GM06990 (cell line): Measurements from ENCODE around the gene RAD9A.

Experiments
- DNase-seq: peaks from one replicate; pipeline ENCODE4 v3.0.0-alpha.2; 2011; ENCODE audit not compliant: insufficient read length; ENCODE audit errors: extremely low read depth
- H3K27me3 ChIP-seq: replicated peaks from 2 replicates; pipeline ENCODE4 v1.6.0; 2011; ENCODE audit warnings: low read length; ENCODE audit not compliant: control insufficient read depth, insufficient read depth
- H3K36me3 ChIP-seq: 2 replicates; pipeline ENCODE4 v1.5.1; 2011; ENCODE audit warnings: low read length; ENCODE audit not compliant: control insufficient read depth, insufficient read depth
- H3K4me3 ChIP-seq: replicated peaks from 2 replicates; pipeline ENCODE4 v1.5.1; 2011; ENCODE audit warnings: low read depth, mild to moderate bottlenecking, control low read depth, low read length
- CTCF ChIP-seq: IDR thresholded peaks from 2 replicates; pipeline ENCODE4 v1.5.1; 2011; ENCODE audit warnings: low read length, control low read depth, mild to moderate bottlenecking, inconsistent platforms; ENCODE audit not compliant: insufficient read depth, poor library complexity, severe bottlenecking

Gene RAD9A

DNA sequence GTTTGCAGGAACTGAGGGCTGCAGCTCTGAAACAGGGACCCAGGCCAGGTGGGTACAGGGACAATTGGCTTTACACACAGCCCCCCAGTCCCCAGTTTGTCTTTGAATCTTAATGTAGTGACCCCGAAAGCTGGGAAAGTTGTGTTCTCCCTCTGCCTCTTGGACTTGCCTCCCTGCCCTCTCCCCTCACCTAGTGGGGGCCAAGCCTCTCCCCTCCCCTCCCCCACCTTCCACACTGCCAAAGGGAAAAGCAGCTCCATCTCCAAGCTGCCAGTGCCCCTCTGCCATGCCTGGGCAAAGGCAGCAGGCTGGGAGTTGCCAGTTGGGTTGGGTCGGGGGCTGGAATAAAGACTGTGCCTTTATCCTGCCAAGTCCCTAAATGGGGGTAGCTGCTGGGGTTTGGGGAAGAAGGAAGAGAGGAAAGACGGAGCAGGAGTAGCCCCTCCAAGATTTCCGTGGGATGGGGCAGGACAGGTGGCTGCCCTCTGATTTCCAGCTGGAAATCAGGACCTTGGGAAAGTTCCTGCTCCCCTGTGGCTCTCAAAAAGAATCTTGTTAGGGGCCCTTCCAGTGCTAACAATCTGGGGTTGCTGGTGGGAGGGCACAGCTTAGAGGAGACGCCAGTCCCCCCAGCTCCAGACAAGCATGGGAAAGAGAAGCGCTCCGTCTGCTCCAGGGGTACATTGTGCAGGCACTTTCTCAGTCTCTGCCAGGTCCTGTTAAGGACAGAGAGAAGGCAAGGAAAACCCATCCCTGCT is 15.5 kb upstream of the RAD9A start:
- Histone ChIP-seq H3K36me3 (no peaks in the 10 kb centered on the region), H3K4me3 (no peak overlapping the region), H3K27me3 (peaks cover 3% of the 10 kb centered on the region; the same call in 1 of the 2 replicates)
- TF ChIP-seq CTCF, result no peak
- DNase-seq, result no peak

DNA sequence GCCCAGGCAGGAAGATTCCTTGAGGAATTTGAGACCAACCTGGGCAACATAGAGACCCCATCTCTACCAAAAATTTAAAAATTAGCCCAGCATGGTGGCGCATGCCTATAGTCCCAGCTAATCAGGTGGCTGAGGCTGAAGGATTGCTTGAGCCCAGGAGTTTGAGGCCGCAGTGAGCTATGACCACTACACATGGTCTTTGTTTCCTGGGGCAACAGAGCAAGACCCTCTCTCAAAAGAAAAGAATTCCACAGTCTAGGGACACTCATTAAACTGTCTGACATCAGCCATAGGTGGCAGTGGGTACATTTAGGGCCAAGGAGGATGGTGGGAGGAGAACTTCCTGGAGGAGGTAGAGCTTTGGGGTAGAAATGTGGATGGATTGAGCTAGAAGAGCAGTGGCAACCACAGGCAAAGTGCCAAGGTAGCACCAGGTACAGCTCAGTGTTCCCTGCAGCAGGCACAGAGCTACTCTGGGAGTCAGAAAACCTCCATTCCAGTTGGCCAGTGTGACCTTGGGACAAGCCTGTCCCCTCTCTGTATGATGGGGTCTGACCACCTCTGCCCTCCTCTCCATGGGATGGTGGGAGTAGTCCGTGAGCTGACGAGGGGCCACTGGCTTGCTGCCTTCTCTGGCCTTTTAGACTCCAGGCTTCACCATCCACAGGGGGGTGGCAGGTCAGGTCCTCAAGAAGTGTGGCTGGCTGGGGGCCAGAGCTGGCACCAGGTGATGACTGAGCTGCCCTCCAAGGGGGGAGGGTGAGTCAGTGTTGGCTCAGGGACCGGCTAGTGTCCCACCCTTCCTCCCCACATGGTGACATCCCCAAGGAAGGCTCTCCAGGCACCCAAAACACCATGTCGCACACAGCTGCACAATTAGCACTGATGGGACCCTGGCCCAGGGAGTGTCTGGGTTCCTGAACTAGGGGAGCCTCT is 14.6 kb upstream of the RAD9A start:
- no peak for TF ChIP-seq CTCF
- Histone ChIP-seq H3K27me3 (peaks cover 3% of the 10 kb centered on the region; the same call in 1 of the 2 replicates), H3K36me3 (no peaks in the 10 kb centered on the region), H3K4me3 (no peak overlapping the region)
- no peak for DNase-seq

GRCh38 chr11:67378544-67378943 is 13.2 kb upstream of the RAD9A start:
- H3K36me3 ChIP-seq, result no peaks in the 10 kb centered on the region
- DNase-seq, result no peak
- peaks cover 3% of the 10 kb centered on the region; the same call in 1 of the 2 replicates for H3K27me3 ChIP-seq
- no peak for TF ChIP-seq CTCF
- no peak overlapping the region for H3K4me3 ChIP-seq

DNA sequence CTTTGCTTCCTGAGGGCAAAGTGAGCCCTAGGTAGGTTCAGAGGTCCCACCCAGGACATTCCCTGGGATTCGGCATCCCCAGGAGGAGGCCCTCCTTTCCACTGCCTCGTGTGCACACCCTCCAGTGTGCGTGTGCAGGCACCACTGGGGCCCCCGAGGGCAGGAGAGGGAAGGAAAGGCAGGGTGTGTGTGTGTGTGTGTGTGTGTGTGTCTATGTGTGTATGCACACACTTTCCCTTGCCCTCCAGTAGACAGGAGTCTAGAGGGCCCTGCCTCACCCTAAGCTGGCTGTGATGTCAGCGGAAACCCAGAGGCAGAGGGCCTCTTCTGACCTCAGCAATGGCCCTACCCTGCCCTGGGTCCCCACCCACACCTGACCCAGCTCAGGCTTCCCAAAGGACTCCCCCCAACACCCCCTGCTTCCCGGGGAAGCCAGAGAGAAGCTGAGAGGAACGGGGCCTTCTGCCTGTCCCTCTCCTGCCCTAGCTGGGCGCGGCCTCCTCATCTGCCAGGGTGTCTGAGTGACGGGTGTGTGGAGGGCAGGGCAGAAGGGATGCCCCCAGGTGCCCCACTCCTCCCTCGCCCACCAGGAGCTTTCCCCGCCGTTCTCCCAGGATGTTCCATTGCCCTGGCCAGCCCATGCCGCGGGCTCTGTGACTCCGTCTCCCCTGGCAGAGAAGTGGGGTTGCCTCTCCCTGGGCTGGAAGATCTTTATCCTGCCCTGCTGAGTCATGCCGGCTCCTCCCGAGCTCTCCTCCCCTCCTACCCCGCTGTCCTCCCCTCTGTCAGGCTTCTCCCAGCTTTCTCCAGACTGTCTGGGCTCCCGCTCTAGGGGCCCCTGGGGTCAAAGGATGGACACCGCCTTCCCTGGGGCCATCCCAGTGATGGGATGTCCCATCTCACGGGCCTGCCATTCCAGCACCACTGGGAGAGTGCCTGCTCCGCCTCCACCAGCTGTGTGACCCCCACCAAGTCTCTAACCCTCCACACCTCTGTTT is 12.4 kb upstream of the RAD9A start:
- no peak for TF ChIP-seq CTCF
- Histone ChIP-seq H3K4me3 (no peak overlapping the region), H3K27me3 (peaks cover 3% of the 10 kb centered on the region; the same call in 1 of the 2 replicates), H3K36me3 (no peaks in the 10 kb centered on the region)
- DNase-seq, result no peak

DNA sequence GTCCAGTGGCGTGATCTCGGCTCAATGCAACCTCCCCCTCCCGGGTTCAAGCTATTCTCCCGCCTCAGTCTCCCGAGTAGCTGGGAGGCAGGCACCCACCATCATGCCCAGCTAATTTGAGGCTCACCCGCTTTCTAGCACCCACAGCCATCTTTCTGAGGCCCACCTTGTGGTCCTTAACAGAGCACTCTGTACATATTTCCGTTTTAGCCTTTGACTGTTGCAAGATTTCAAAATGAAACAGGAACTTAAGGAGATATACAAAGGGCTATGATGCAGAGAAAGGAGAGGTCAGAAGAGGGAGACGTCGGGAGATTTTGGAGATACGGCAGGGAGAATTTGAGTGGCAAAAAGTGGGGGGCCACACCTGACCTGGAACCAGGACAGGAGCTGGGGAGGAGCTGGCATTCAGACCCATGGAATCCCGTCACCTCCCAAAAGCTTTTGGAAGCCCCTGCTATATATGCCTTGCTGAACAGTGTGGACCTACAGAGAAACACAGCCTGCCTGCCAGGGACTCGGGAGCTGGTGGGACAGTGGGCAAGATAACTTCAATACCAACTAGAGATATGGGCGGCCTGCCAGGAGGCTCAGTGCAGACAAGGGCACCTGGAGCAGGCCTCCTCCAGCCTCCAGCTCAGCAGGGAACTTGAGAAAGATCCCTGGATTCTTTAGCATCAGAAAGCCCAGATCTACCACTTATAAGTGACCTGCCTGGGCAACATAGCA is 10.4 kb upstream of the RAD9A start:
- H3K36me3 ChIP-seq, result no peaks in the 10 kb centered on the region
- H3K27me3 ChIP-seq, result no peaks in the 10 kb centered on the region
- peak; percentile 71 for DNase-seq
- peak; percentile 19 for TF ChIP-seq CTCF
- H3K4me3 ChIP-seq, result no peak overlapping the region
